22Rv1 (cell line): Measurements from ENCODE around the gene FBP2.
A peak's percentile ranks its signal among the peaks of the same experiment; 100 is the strongest.

Experiments
- H3K27ac ChIP-seq: fragments of 450-650 bp; 2 replicates; pipeline ENCODE4 v1.5.1; 2017
- ZFX ChIP-seq: fragments of 450-650 bp; IDR thresholded peaks from 2 replicates; pipeline ENCODE4 v1.6.1; 2017; ENCODE audit warnings: antibody characterized with exemption, borderline replicate concordance
- TF ChIP-seq, protein P1 (sequence below): fragments of 450-650 bp; IDR thresholded peaks from 2 replicates; pipeline ENCODE4 v1.5.1; 2017; ENCODE audit warnings: mild to moderate bottlenecking

FBP2 gene

GRCh38 chr9:94563548-94563947 lies 30.1 kb downstream of the FBP2 start:
- TF ChIP-seq, protein P1, sequence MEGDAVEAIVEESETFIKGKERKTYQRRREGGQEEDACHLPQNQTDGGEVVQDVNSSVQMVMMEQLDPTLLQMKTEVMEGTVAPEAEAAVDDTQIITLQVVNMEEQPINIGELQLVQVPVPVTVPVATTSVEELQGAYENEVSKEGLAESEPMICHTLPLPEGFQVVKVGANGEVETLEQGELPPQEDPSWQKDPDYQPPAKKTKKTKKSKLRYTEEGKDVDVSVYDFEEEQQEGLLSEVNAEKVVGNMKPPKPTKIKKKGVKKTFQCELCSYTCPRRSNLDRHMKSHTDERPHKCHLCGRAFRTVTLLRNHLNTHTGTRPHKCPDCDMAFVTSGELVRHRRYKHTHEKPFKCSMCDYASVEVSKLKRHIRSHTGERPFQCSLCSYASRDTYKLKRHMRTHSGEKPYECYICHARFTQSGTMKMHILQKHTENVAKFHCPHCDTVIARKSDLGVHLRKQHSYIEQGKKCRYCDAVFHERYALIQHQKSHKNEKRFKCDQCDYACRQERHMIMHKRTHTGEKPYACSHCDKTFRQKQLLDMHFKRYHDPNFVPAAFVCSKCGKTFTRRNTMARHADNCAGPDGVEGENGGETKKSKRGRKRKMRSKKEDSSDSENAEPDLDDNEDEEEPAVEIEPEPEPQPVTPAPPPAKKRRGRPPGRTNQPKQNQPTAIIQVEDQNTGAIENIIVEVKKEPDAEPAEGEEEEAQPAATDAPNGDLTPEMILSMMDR = no peak
- TF ChIP-seq ZFX = no peak
- H3K27ac ChIP-seq = no peak overlapping the region

DNA sequence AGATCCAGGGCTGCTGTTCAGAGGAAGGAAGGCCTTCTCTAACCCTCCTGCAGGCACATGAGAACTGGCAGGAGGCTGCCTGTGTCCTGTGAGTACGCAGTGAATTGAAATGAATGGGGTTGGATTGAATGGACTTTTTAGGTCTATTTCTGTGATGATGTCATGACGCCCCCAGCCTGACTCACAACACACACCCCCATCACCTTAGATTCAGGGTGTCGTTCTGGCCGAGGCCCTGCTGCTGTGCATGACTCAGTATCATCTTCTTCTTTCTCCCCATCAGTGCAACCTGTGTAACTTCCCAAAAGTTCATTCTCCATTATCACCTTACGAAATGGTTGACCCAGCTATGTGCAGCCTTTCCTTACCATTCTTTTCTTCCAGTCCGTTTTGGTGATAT lies 33.4 kb downstream of the FBP2 start:
- TF ChIP-seq, protein P1 = no peak
- TF ChIP-seq ZFX = no peak

GRCh38 chr9:94557376-94557775 lies 36.2 kb downstream of the FBP2 start:
- no peak for TF ChIP-seq ZFX
- TF ChIP-seq, protein P1 = no peak
- H3K27ac ChIP-seq = no peak overlapping the region

More for the DNA sequence above, 33.4 kb downstream of the FBP2 start:
- no peak overlapping the region for H3K27ac ChIP-seq

GRCh38 chr9:94554439-94555331 lies 38.9 kb downstream of the FBP2 start, which contains the start of gene PCAT7:
Gene PCAT7 (plus strand): TSS chr9:94555083.
- H3K27ac ChIP-seq = peak within 1 kb of the TSS; percentile 90
- TF ChIP-seq ZFX = no peak
- TF ChIP-seq, protein P1 = peak; percentile 69

GRCh38 chr9:94554078-94554438 lies 39.6 kb downstream of the FBP2 start:
- H3K27ac ChIP-seq = peak overlapping the region; percentile 90
- no peak for TF ChIP-seq ZFX
- TF ChIP-seq, protein P1 = no peak

GRCh38 chr9:94553029-94553938 lies 40.3 kb downstream of the FBP2 start:
- peak overlapping the region; percentile 90; the same call in 1 of the 2 replicates for H3K27ac ChIP-seq

More at GRCh38 chr9:94553029-94553938, 40.3 kb downstream of the FBP2 start:
- TF ChIP-seq ZFX = no peak
- TF ChIP-seq, protein P1 = no peak
